ENCODE measurements around the gene AICDA.

AICDA gene

DNA sequence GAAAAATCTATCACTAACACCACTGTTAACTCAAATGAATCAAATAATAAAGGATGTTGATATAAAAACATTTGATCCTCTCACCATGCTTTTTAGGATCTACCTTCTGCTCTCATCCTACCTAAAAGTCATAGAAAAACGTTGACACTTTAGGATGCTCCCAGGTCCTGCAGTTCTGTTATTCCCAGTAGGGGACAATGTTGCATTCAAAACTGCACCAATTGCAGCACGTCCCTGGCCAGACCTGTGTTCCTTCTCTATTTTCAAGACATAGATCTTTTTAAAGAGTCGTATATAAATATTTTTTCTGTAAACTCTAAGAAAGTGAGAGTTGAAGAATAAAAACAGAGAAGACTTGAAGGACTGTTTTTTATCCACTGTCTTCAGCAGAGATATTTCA, 8.8 kb downstream of the AICDA start:
- Histone ChIP-seq H2AFZ (no peak overlapping the region), H3K4me1 (no peaks in the 10 kb centered on the region), H3K36me3 (ENCODE audit: control insufficient read depth, insufficient read depth, low read length) (no peaks in the 10 kb centered on the region), H3K4me3 (ENCODE audit: low read depth, low read length) (no peak overlapping the region), H3K79me2 (no peaks in the 10 kb centered on the region), H3K9me3 (ENCODE audit: control insufficient read depth, low read length) (no peaks in the 10 kb centered on the region), H3K27ac (no peak overlapping the region), H3K27me3 (ENCODE audit: control insufficient read depth, insufficient read depth, low read length) (no peaks in the 10 kb centered on the region), H3K9ac (no peak overlapping the region), H3K4me2 (ENCODE audit: low read length) (no peak overlapping the region)
- TF ChIP-seq, protein P1, sequence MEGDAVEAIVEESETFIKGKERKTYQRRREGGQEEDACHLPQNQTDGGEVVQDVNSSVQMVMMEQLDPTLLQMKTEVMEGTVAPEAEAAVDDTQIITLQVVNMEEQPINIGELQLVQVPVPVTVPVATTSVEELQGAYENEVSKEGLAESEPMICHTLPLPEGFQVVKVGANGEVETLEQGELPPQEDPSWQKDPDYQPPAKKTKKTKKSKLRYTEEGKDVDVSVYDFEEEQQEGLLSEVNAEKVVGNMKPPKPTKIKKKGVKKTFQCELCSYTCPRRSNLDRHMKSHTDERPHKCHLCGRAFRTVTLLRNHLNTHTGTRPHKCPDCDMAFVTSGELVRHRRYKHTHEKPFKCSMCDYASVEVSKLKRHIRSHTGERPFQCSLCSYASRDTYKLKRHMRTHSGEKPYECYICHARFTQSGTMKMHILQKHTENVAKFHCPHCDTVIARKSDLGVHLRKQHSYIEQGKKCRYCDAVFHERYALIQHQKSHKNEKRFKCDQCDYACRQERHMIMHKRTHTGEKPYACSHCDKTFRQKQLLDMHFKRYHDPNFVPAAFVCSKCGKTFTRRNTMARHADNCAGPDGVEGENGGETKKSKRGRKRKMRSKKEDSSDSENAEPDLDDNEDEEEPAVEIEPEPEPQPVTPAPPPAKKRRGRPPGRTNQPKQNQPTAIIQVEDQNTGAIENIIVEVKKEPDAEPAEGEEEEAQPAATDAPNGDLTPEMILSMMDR (IDR thresholded peaks at IDR 0.05): no peak

DNA sequence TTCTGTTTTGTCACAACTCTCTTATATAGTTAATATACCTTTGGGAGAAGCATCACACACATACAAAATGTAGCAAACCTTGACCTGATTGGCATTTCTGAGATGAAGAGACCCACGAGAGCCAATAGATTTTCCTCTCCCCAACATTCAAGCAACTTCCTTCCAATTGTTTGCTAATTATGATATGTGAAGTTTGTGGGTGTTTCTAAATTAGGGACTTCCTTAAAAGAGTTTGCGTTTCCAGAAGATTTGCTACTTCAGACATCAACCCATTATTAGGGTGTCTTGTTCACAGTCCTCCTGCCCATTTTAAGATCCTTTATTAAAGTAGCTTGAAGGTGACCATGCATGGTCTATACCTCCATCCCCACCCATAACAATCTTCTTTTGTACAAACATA, 9.4 kb downstream of the AICDA start:
- Histone ChIP-seq H3K4me3 (ENCODE audit: low read depth, low read length) (no peak overlapping the region), H2AFZ (no peak overlapping the region), H3K79me2 (no peaks in the 10 kb centered on the region), H3K4me1 (no peaks in the 10 kb centered on the region), H3K36me3 (ENCODE audit: control insufficient read depth, insufficient read depth, low read length) (no peaks in the 10 kb centered on the region), H3K4me2 (ENCODE audit: low read length) (no peak overlapping the region), H3K9me3 (ENCODE audit: control insufficient read depth, low read length) (no peaks in the 10 kb centered on the region), H3K27me3 (ENCODE audit: control insufficient read depth, insufficient read depth, low read length) (no peaks in the 10 kb centered on the region), H3K9ac (no peak overlapping the region), H3K27ac (no peak overlapping the region)
- TF ChIP-seq, protein P1 (IDR thresholded peaks at IDR 0.05): no peak

DNA sequence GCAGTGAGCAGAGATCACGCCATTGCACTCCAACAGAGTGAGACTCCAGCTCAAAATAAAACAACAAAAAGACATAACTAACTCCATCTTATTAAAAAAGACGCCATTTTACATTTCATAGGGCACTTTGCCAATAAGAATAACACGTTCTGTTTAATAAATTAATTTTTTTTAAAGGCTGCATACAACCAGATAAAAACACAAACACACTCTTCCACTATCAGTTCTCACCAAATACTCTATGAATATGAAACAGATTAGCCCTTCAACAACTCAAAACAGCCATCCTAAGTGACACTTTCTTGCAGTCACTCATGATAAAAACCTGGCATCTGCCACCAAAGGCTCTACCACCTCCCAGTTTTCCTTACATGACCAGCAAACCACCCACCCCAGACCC, 16.1 kb downstream of the AICDA start:
- Histone ChIP-seq H3K9ac (no peak overlapping the region), H3K27ac (no peak overlapping the region), H3K36me3 (ENCODE audit: control insufficient read depth, insufficient read depth, low read length) (no peaks in the 10 kb centered on the region), H3K4me3 (ENCODE audit: low read depth, low read length) (no peak overlapping the region), H3K79me2 (no peaks in the 10 kb centered on the region), H2AFZ (no peak overlapping the region), H3K9me3 (ENCODE audit: control insufficient read depth, low read length) (no peaks in the 10 kb centered on the region), H3K4me2 (ENCODE audit: low read length) (no peak overlapping the region), H3K27me3 (ENCODE audit: control insufficient read depth, insufficient read depth, low read length) (no peaks in the 10 kb centered on the region), H3K4me1 (no peaks in the 10 kb centered on the region)
- TF ChIP-seq, protein P1 (IDR thresholded peaks at IDR 0.05): no peak

DNA sequence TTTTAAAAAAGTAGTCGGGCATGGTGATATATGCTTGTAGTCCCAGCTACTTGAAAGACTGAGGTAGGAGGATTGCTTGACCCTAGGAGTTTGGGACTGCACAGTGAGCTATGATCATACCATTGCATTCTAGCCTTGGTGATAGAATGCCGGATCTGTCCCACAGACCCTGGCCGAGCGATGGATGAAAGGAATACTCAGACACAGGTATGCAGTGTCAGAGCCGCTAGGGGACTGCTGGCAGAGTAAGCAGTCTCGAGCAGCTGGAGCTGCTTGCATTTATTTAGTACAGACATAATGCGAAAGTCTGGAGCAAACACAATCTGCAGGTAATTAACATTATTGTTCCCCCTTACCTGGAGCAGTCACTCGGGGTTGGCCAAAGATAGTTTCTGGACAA, 18.6 kb downstream of the AICDA start:
- H3K27me3 ChIP-seq (ENCODE audit: control insufficient read depth, insufficient read depth, low read length): no peaks in the 10 kb centered on the region

DNA sequence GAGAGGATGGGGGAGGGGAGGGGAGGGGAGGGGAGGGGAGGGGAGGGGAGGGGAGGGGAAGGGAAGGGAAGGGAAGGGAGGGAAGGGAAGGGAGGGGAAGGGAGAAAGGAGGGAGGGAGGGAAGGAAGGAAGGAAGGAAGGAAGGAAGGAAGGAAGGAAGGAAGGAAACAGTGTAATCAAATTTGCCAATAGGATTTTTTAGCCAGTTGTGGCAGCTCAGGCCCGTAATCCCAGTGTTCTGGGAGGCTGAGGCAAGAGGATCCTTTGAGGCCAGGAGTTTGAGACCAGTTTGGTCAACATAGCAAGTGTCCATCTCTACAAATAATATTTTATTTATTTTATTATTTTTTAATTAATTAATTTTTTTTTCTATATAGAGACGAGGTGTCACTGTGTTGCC, 19.4 kb downstream of the AICDA start:
- no peak overlapping the region for H2AFZ ChIP-seq
- H3K79me2 ChIP-seq: no peaks in the 10 kb centered on the region
- no peak overlapping the region for H3K27ac ChIP-seq
- TF ChIP-seq, protein P1 (IDR thresholded peaks at IDR 0.05): no peak
- no peak overlapping the region for H3K4me3 ChIP-seq (ENCODE audit: low read depth, low read length)
- no peaks in the 10 kb centered on the region for H3K36me3 ChIP-seq (ENCODE audit: control insufficient read depth, insufficient read depth, low read length)
- no peak overlapping the region for H3K9ac ChIP-seq
- no peaks in the 10 kb centered on the region for H3K9me3 ChIP-seq (ENCODE audit: control insufficient read depth, low read length)
- no peak overlapping the region for H3K4me2 ChIP-seq (ENCODE audit: low read length)
- H3K4me1 ChIP-seq: no peaks in the 10 kb centered on the region
- no peaks in the 10 kb centered on the region for H3K27me3 ChIP-seq (ENCODE audit: control insufficient read depth, insufficient read depth, low read length)

More for the DNA sequence above, 18.6 kb downstream of the AICDA start:
- Histone ChIP-seq H3K4me3 (ENCODE audit: low read depth, low read length) (no peak overlapping the region), H3K36me3 (ENCODE audit: control insufficient read depth, insufficient read depth, low read length) (no peaks in the 10 kb centered on the region), H3K79me2 (no peaks in the 10 kb centered on the region), H3K27ac (no peak overlapping the region), H2AFZ (no peak overlapping the region), H3K9me3 (ENCODE audit: control insufficient read depth, low read length) (no peaks in the 10 kb centered on the region), H3K9ac (no peak overlapping the region), H3K4me1 (no peaks in the 10 kb centered on the region), H3K4me2 (ENCODE audit: low read length) (no peak overlapping the region)
- TF ChIP-seq, protein P1 (IDR thresholded peaks at IDR 0.05): no peak

Measured in parathyroid adenoma (tissue), 2 donors.